RWPE2 (cell line): ENCODE data around the gene NIT2.

Experiments
- ATAC-seq: fragments of 200-7000 bp; cut with Tn5 transposase; 3 replicates; pipeline ENCODE4 v1.9.1; 2021; ENCODE audit warnings: low read depth
- DNase-seq: peaks from one replicate; pipeline ENCODE4 v3.0.0-alpha.2; 2020; ENCODE audit warnings: low spot score
- H3K27ac ChIP-seq: fragments of 450-650 bp; 2 replicates; pipeline ENCODE4 v1.5.1; 2017; ENCODE audit warnings: mild to moderate bottlenecking; ENCODE audit not compliant: poor library complexity, severe bottlenecking
- H3K27me3 ChIP-seq: fragments of 250-450 bp; sonication (Bioruptor Pico); 2 replicates; pipeline ENCODE4 v1.5.1; 2021; ENCODE audit warnings: mild to moderate bottlenecking, moderate library complexity; ENCODE audit not compliant: insufficient read depth, poor library complexity, severe bottlenecking
- H3K36me3 ChIP-seq: fragments of 250-450 bp; sonication (Bioruptor Pico); 2 replicates; pipeline ENCODE4 v1.5.1; 2020; ENCODE audit warnings: low read depth, mild to moderate bottlenecking, moderate library complexity
- H3K4me1 ChIP-seq: fragments of 250-450 bp; sonication (Bioruptor Pico); 2 replicates; pipeline ENCODE4 v1.5.1; 2021; ENCODE audit warnings: mild to moderate bottlenecking, moderate library complexity; ENCODE audit not compliant: insufficient read depth, poor library complexity, severe bottlenecking
- H3K4me3 ChIP-seq: fragments of 250-450 bp; sonication (Bioruptor Pico); 2 replicates; pipeline ENCODE4 v1.5.1; 2021; ENCODE audit warnings: mild to moderate bottlenecking, moderate library complexity; ENCODE audit not compliant: severe bottlenecking
- H3K9me3 ChIP-seq: fragments of 250-450 bp; sonication (Bioruptor Pico); 2 replicates; pipeline ENCODE4 v1.5.1; 2021; ENCODE audit warnings: mild to moderate bottlenecking, moderate library complexity; ENCODE audit not compliant: severe bottlenecking
- CTCF ChIP-seq: fragments of 450-650 bp; IDR thresholded peaks from one replicate; pipeline ENCODE4 v1.5.1; 2017; ENCODE audit warnings: mild to moderate bottlenecking, moderate library complexity; ENCODE audit not compliant: poor library complexity, severe bottlenecking

Gene NIT2

GRCh38 chr3:100399341-100400071 is 64.9 kb downstream of the NIT2 start:
- no peak for TF ChIP-seq CTCF
- DNase-seq, result no peak
- ATAC-seq, result no peak
- H3K27me3 ChIP-seq, result no peaks in the 10 kb centered on the region
- peaks cover 2% of the 10 kb centered on the region for H3K36me3 ChIP-seq
- peaks cover 11% of the 10 kb centered on the region for H3K4me1 ChIP-seq
- H3K27ac ChIP-seq, result no peak overlapping the region
- peak overlapping the region; percentile 58 for H3K4me3 ChIP-seq
- no peaks in the 10 kb centered on the region for H3K9me3 ChIP-seq

GRCh38 chr3:100400419-100400779 is 65.8 kb downstream of the NIT2 start:
- ATAC-seq (peak; percentile 9), DNase-seq (no peak)
- peak overlapping the region; percentile 69 for H3K27ac ChIP-seq
- no peak for TF ChIP-seq CTCF
- H3K4me3 ChIP-seq, result peak overlapping the region; percentile 58
- H3K9me3 ChIP-seq, result no peaks in the 10 kb centered on the region
- peaks cover 2% of the 10 kb centered on the region for H3K36me3 ChIP-seq
- peaks cover 11% of the 10 kb centered on the region for H3K4me1 ChIP-seq
- H3K27me3 ChIP-seq, result no peaks in the 10 kb centered on the region

GRCh38 chr3:100400780-100401673 is 66.5 kb downstream of the NIT2 start, which contains the start of the genes LNP1 and TOMM70:
LNP1 (plus strand) TSS chr3:100401539; CDS start chr3:100429730, 28,191 bp downstream.
TOMM70 (minus strand) TSS chr3:100401089; CDS start chr3:100400949, 140 bp downstream.
- no peak for TF ChIP-seq CTCF
- ATAC-seq (peak; percentile 95), DNase-seq (peak; percentile 98)
- H3K27ac ChIP-seq, result peak within 1 kb of the TSS; percentile 69
- no peaks in the 10 kb centered on the region for H3K27me3 ChIP-seq
- H3K4me1 ChIP-seq, result peaks cover 11% of the 10 kb centered on the region
- peak within 1 kb of the TSS; percentile 58 for H3K4me3 ChIP-seq
- H3K36me3 ChIP-seq, result peaks cover 2% of the 10 kb centered on the region
- H3K9me3 ChIP-seq, result no peaks in the 10 kb centered on the region

GRCh38 chr3:100401674-100402041 is 67.1 kb downstream of the NIT2 start:
- H3K27me3 ChIP-seq, result no peaks in the 10 kb centered on the region
- no peaks in the 10 kb centered on the region for H3K9me3 ChIP-seq
- no peak for TF ChIP-seq CTCF
- peak overlapping the region; percentile 69 for H3K27ac ChIP-seq
- DNase-seq, result no peak
- peak; percentile 10 for ATAC-seq
- H3K36me3 ChIP-seq, result peaks cover 2% of the 10 kb centered on the region
- peak overlapping the region; percentile 58 for H3K4me3 ChIP-seq
- peaks cover 11% of the 10 kb centered on the region for H3K4me1 ChIP-seq
